ENCODE measurements around the gene AIP.

Gene AIP

DNA sequence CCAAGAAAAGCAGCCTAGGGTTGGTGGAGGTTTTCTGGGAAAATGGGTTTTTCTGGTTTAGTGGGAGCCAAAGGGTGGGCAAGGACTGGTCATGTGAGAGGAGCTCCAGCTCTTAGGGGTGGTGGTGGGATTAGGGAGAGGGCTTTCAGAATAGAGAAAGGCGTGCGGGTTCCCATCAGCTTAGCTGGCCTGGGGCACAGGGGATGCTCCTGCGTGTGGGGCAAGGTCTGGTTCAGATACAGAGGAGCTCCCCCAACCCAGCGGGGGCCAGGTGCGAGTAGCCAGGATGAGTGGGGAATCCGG is 14.4 kb upstream of the AIP start:
- Histone ChIP-seq H3K27ac (replicated peaks) (peak overlapping the region; percentile 49), H3K27me3 (ENCODE audit: insufficient read depth, poor library complexity, severe bottlenecking) (no peaks in the 10 kb centered on the region), H3K4me3 (replicated peaks; ENCODE audit: insufficient read depth, low read length) (peak overlapping the region; percentile 65)
- TF ChIP-seq, protein P1, sequence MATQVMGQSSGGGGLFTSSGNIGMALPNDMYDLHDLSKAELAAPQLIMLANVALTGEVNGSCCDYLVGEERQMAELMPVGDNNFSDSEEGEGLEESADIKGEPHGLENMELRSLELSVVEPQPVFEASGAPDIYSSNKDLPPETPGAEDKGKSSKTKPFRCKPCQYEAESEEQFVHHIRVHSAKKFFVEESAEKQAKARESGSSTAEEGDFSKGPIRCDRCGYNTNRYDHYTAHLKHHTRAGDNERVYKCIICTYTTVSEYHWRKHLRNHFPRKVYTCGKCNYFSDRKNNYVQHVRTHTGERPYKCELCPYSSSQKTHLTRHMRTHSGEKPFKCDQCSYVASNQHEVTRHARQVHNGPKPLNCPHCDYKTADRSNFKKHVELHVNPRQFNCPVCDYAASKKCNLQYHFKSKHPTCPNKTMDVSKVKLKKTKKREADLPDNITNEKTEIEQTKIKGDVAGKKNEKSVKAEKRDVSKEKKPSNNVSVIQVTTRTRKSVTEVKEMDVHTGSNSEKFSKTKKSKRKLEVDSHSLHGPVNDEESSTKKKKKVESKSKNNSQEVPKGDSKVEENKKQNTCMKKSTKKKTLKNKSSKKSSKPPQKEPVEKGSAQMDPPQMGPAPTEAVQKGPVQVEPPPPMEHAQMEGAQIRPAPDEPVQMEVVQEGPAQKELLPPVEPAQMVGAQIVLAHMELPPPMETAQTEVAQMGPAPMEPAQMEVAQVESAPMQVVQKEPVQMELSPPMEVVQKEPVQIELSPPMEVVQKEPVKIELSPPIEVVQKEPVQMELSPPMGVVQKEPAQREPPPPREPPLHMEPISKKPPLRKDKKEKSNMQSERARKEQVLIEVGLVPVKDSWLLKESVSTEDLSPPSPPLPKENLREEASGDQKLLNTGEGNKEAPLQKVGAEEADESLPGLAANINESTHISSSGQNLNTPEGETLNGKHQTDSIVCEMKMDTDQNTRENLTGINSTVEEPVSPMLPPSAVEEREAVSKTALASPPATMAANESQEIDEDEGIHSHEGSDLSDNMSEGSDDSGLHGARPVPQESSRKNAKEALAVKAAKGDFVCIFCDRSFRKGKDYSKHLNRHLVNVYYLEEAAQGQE (IDR thresholded peaks at IDR 0.05; ENCODE audit: insufficient replicate concordance, low read depth), result no peak
- TF ChIP-seq GABPA (IDR thresholded peaks at IDR 0.05; ENCODE audit: low read depth) (no peak), POLR2AphosphoS5 (IDR thresholded peaks at IDR 0.05; ENCODE audit: low read depth) (no peak), SPI1 (IDR thresholded peaks at IDR 0.05; ENCODE audit: borderline replicate concordance, low read depth) (no peak)
- TF ChIP-seq, protein P2, sequence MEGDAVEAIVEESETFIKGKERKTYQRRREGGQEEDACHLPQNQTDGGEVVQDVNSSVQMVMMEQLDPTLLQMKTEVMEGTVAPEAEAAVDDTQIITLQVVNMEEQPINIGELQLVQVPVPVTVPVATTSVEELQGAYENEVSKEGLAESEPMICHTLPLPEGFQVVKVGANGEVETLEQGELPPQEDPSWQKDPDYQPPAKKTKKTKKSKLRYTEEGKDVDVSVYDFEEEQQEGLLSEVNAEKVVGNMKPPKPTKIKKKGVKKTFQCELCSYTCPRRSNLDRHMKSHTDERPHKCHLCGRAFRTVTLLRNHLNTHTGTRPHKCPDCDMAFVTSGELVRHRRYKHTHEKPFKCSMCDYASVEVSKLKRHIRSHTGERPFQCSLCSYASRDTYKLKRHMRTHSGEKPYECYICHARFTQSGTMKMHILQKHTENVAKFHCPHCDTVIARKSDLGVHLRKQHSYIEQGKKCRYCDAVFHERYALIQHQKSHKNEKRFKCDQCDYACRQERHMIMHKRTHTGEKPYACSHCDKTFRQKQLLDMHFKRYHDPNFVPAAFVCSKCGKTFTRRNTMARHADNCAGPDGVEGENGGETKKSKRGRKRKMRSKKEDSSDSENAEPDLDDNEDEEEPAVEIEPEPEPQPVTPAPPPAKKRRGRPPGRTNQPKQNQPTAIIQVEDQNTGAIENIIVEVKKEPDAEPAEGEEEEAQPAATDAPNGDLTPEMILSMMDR (IDR thresholded peaks at IDR 0.05; ENCODE audit: insufficient read depth, low read length), result no peak
- no peak for DNase-seq (ENCODE audit: low read depth in 1 of 2, low spot score in 1 of 2)

DNA sequence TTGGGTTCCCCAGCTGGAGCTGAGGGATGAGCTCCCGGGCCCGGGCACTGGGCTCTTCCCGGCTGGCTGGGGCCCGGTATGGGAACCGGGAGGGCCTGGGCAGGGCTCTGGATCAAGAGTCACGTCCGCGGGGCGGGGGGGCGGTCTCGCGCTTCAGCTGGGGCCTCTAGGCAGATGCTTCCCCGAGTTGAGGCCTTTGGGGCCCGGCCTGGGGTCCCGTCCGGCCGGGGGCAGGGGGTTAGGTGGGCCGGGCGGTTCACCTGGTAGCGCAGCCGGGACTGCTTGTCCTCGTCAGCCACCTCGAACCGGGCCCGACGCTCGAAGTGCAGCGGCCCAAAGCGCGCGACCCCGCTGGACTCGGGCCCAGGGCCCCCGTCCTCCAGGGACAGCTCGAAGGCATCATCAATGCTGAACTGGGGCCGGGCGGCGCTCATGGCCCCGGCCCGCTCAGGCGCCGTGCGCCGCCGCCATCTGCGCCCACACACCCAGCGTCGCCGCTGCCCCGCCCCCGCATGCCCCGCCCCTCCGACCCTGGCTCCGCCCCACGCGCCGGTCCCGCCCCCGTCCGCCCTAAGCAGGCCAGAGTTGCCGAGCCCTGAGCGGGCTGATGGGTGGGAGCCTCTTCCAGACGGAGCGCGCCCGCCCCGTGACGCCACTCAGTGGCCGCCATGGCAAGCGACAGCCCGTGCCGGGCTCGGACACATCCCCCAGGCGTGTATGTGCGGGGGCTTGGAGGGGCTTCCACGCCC is 13.9 kb upstream of the AIP start, which contains the start of gene TMEM134:
TMEM134 (minus strand) TSS at position 493 of the 749 bp plus-strand sequence; CDS start at position 434, 59 bp downstream.
- Histone ChIP-seq H3K4me3 (replicated peaks; ENCODE audit: insufficient read depth, low read length) (peak within 1 kb of the TSS; percentile 65), H3K27me3 (ENCODE audit: insufficient read depth, poor library complexity, severe bottlenecking) (no peaks in the 10 kb centered on the region), H3K27ac (replicated peaks) (peak within 1 kb of the TSS; percentile 72)
- peak; percentile 89 to 90 for DNase-seq (ENCODE audit: low read depth in 1 of 2, low spot score in 1 of 2)
- TF ChIP-seq POLR2AphosphoS5 (IDR thresholded peaks at IDR 0.05; ENCODE audit: low read depth) (peak; percentile 90), SPI1 (IDR thresholded peaks at IDR 0.05; ENCODE audit: borderline replicate concordance, low read depth) (no peak), GABPA (IDR thresholded peaks at IDR 0.05; ENCODE audit: low read depth) (no peak)
- TF ChIP-seq, protein P1 (IDR thresholded peaks at IDR 0.05; ENCODE audit: insufficient replicate concordance, low read depth), result peak; percentile 11
- TF ChIP-seq, protein P2 (IDR thresholded peaks at IDR 0.05; ENCODE audit: insufficient read depth, low read length), result peak; percentile 30

DNA sequence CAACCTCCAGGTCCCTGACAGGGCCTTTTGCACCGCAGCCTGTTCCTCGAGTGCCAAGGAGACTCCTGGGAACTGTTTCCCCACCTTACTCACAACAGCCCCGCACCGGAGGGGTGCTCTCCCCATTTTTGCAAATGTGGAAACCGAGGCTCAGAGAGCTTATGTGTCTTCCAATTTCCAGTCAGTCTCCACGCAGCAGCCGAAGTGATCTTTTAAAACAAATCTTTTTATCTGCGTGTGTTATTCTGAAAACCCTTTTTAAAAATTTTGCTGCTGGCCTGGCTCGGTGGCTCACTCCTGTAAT is 13.4 kb upstream of the AIP start:
- no peaks in the 10 kb centered on the region for H3K27me3 ChIP-seq (ENCODE audit: insufficient read depth, poor library complexity, severe bottlenecking)
- peak overlapping the region; percentile 72 for H3K27ac ChIP-seq (replicated peaks)
- DNase-seq (ENCODE audit: low read depth in 1 of 2, low spot score in 1 of 2), result no peak
- H3K4me3 ChIP-seq (replicated peaks; ENCODE audit: insufficient read depth, low read length), result peak overlapping the region; percentile 65
- TF ChIP-seq, protein P1 (IDR thresholded peaks at IDR 0.05; ENCODE audit: insufficient replicate concordance, low read depth), result no peak
